Measurements from ENCODE around the gene NFKBIE.

DNA sequence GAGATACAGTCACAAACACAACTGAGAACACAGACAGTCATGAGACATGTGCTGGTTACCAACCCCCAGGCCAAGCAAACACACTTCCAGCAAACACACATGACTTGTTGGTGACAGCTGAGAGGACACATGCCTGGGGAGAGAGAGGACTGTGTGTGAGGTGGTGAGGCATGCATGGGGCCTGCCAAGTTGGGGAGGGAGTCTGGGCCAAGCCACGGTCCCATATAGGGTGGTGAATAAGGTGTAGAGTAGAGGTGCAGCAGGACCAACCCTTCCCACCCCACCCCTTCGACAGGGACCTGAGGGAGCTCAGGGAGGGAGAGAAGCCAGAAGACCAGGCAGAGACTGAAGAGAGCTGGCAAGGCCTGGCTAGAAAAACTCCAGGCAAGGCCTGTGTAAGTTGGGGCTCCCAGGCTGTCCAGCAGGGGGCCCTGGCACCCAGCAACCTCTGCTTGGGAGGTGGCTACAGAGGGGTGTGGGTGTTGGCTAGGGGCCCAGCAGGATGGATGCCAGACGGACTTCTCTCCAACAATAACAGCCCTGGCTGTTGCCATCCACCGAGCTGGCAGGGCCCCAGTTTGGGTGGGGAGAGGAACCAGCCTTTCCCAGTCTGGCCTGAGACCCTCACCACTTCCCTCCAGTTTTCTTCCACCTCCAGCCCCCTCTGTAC is 43.9 kb downstream of the NFKBIE start:
- TF ChIP-seq POLR2A (IDR thresholded peaks at IDR 0.05): peak; percentile 30 to 46 (median 43)
- TF ChIP-seq, protein P1, sequence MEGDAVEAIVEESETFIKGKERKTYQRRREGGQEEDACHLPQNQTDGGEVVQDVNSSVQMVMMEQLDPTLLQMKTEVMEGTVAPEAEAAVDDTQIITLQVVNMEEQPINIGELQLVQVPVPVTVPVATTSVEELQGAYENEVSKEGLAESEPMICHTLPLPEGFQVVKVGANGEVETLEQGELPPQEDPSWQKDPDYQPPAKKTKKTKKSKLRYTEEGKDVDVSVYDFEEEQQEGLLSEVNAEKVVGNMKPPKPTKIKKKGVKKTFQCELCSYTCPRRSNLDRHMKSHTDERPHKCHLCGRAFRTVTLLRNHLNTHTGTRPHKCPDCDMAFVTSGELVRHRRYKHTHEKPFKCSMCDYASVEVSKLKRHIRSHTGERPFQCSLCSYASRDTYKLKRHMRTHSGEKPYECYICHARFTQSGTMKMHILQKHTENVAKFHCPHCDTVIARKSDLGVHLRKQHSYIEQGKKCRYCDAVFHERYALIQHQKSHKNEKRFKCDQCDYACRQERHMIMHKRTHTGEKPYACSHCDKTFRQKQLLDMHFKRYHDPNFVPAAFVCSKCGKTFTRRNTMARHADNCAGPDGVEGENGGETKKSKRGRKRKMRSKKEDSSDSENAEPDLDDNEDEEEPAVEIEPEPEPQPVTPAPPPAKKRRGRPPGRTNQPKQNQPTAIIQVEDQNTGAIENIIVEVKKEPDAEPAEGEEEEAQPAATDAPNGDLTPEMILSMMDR (IDR thresholded peaks at IDR 0.05): peak; percentile 77 to 98 (median 94)
